ENCODE results near the gene TRIM5. TPM values are rescaled to one million over a fixed set of nuclear protein-coding genes. Genes with fewer than 3 reads are reported as not detected.
A peak's percentile ranks its signal among the peaks of the same experiment; 100 is the strongest.

The TRIM5 gene
- total and polyA plus RNA-seq, 10 of the 15 experiments (the other 5 are each of a cell fraction or from before 2014, with no cell fraction given) = 20.0 to 59.7 (median 31.8) TPM

DNA sequence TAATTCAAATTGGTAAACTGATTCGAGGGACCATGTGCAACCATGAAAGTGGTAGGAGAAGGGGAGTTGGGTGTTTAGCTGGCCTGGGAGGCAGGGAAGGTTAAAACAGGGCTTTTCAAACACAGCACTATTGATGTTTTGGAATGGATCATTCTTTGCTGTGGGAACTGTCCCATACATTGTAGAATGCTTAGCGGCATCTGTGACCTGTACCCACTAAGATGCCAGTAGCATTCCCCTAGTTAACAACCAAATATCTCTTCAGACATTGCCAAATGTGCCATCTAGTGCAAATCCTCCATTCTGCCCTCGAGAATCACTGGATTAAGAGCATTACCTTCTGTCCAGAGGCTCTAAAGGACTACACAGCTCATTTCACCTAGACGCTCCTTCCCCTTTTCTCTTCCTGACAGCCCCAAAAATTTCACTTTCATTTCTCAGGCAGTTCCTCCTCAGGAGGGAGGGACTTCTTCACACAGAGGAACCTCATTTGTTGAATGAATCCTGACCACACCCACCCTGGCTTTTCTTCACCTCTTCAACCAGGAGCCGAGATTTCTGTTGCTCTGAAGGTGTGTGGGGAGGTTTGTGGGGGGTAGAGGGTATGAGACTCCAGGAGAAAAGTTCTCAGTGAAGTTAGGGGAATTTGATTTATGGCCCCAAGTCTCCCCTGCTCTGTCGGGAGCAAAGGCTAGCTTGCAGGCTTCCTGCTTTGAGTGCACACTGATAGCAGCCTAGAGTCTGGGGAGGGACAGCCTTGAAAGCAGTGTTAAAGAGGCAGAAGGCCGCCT, 60.2 kb downstream of the TRIM5 start, which contains the start of gene TRIM34 (continued):
- peak; percentile 71 for TF ChIP-seq PKNOX1 (IDR thresholded peaks at IDR 0.05)
- no peak for TF ChIP-seq ZSCAN29 (IDR thresholded peaks at IDR 0.05)
- TF ChIP-seq HDAC2 (IDR thresholded peaks at IDR 0.05) = no peak
- no peak for TF ChIP-seq SREBF2 (IDR thresholded peaks at IDR 0.05; ENCODE audit: low read length)
- TF ChIP-seq JUNB (IDR thresholded peaks at IDR 0.05) = no peak
- 0 out of 2 replicates have a peak, but pooled peaks have one; percentile 8 for TF ChIP-seq ZBTB40 (IDR thresholded peaks at IDR 0.05; ENCODE audit: borderline replicate concordance)
- no peak for TF ChIP-seq EED (IDR thresholded peaks at IDR 0.05; ENCODE audit: low read depth)
- no peak for TF ChIP-seq NFYA (IDR thresholded peaks at IDR 0.05; ENCODE audit: borderline replicate concordance, low read depth, low read length)
- no peak; the same call in 1 of the 2 replicates for TF ChIP-seq POLR2AphosphoS2 (IDR thresholded peaks at IDR 0.05; ENCODE audit: low read depth, low read length)
- TF ChIP-seq WRNIP1 (IDR thresholded peaks at IDR 0.05; ENCODE audit: borderline replicate concordance, low read depth, low read length) = no peak
- 0 out of 2 replicates have a peak, but pooled peaks have one; percentile 32 for TF ChIP-seq LARP7 (IDR thresholded peaks at IDR 0.05)
- TF ChIP-seq ZNF217 (IDR thresholded peaks at IDR 0.05) = no peak
- TF ChIP-seq ZBTB33 (IDR thresholded peaks at IDR 0.05) = no peak
- no peak for TF ChIP-seq ZNF274 (IDR thresholded peaks at IDR 0.05; ENCODE audit: insufficient read depth, insufficient read length)
- TF ChIP-seq, protein P1, sequence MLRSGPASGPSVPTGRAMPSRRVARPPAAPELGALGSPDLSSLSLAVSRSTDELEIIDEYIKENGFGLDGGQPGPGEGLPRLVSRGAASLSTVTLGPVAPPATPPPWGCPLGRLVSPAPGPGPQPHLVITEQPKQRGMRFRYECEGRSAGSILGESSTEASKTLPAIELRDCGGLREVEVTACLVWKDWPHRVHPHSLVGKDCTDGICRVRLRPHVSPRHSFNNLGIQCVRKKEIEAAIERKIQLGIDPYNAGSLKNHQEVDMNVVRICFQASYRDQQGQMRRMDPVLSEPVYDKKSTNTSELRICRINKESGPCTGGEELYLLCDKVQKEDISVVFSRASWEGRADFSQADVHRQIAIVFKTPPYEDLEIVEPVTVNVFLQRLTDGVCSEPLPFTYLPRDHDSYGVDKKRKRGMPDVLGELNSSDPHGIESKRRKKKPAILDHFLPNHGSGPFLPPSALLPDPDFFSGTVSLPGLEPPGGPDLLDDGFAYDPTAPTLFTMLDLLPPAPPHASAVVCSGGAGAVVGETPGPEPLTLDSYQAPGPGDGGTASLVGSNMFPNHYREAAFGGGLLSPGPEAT (IDR thresholded peaks at IDR 0.05; ENCODE audit: low read depth) = peak; percentile 47
- no peak; a peak in 1 of 4 replicates for TF ChIP-seq ETV6 (conservative IDR thresholded peaks at IDR 0.05 in 1 of 2, IDR thresholded peaks at IDR 0.05 in 1 of 2; ENCODE audit: borderline replicate concordance in 1 of 2, low read depth in 1 of 2)
- TF ChIP-seq ATF2 (IDR thresholded peaks at IDR 0.05; ENCODE audit: low read length) = peak; percentile 17; the same call in 1 of the 2 replicates
- TF ChIP-seq KLF5 (IDR thresholded peaks at IDR 0.05; ENCODE audit: partially characterized antibody) = no peak
